PC-3 (cell line): Measurements from ENCODE around the gene SARNP. TPM values are rescaled to one million over a fixed set of nuclear protein-coding genes. Genes with fewer than 3 reads are reported as not detected.

Experiments used
- ATAC-seq: fragments of 200-7000 bp; cut with Tn5 transposase; 2 replicates; pipeline ENCODE4 v1.9.1; 2020; ENCODE audit warnings: mild to moderate bottlenecking, moderate library complexity
- BruUV-seq: library from RNA; stranded (reverse); fragments of 400-500 nt; replicated peaks from 2 replicates; lab custom pipeline; 2021; lab: Mats Ljungman, UMichigan
- CTCF ChIA-PET: fragments of 300-600 bp; sonication (Branson Sonifier 250); formaldehyde crosslinking; loops from one replicate; lab custom pipeline; 2022; ENCODE audit warnings: antibody characterized with exemption; lab: Charles Lee
- POLR2A ChIA-PET: fragments of 300-600 bp; sonication (Branson Sonifier 250); formaldehyde crosslinking; loops from one replicate; lab custom pipeline; 2022; ENCODE audit warnings: antibody characterized with exemption; ENCODE audit not compliant: unreplicated experiment; lab: Charles Lee
- DNase-seq: peaks from one replicate; pipeline ENCODE4 v3.0.0-alpha.2; 2015
- H2AFZ ChIP-seq: fragments of 300-600 bp; sonication (generic); 2 replicates; pipeline ENCODE4 v1.6.0; 2016; ENCODE audit warnings: antibody characterized with exemption, low read length
- H3F3A ChIP-seq: fragments of 300-600 bp; sonication (generic); one replicate; pipeline ENCODE4 v1.6.0; 2017; ENCODE audit warnings: antibody characterized with exemption, low read length, control low read depth, mild to moderate bottlenecking; ENCODE audit not compliant: unreplicated experiment
- H3K27ac ChIP-seq: fragments of 300-600 bp; sonication (generic); 2 replicates; pipeline ENCODE4 v1.5.1; 2016; ENCODE audit warnings: mild to moderate bottlenecking, low read length
- H3K27me3 ChIP-seq: fragments of 300-600 bp; sonication (generic); 2 replicates; pipeline ENCODE4 v1.6.1; 2016; ENCODE audit warnings: low read length, mixed read lengths
- H3K36me3 ChIP-seq: fragments of 300-600 bp; sonication (generic); 2 replicates; pipeline ENCODE4 v1.6.1; 2016; ENCODE audit warnings: low read depth, mixed run types, low read length, mixed read lengths
- H3K4me1 ChIP-seq: fragments of 300-600 bp; sonication (generic); 2 replicates; pipeline ENCODE4 v1.5.1; 2016; ENCODE audit warnings: low read length; ENCODE audit not compliant: insufficient read depth
- H3K4me2 ChIP-seq: fragments of 300-600 bp; sonication (generic); 2 replicates; pipeline ENCODE4 v1.6.0; 2016; ENCODE audit warnings: low read length
- H3K4me3 ChIP-seq: fragments of 300-600 bp; sonication (generic); 2 replicates; pipeline ENCODE4 v1.5.1; 2016; ENCODE audit warnings: mild to moderate bottlenecking, low read length, mixed read lengths
- H3K79me2 ChIP-seq: fragments of 300-600 bp; sonication (generic); 2 replicates; pipeline ENCODE4 v1.6.1; 2017; ENCODE audit warnings: low read length, mixed read lengths
- H3K9ac ChIP-seq: fragments of 300-600 bp; sonication (generic); 2 replicates; pipeline ENCODE4 v1.6.0; 2016; ENCODE audit warnings: mild to moderate bottlenecking, low read length
- H3K9me2 ChIP-seq: fragments of 300-600 bp; sonication (generic); replicated peaks from 2 replicates; pipeline ENCODE4 v1.6.1; 2016; ENCODE audit warnings: mixed run types, low read length, mixed read lengths
- H3K9me3 ChIP-seq: fragments of 300-600 bp; sonication (generic); 2 replicates; pipeline ENCODE4 v1.6.1; 2016; ENCODE audit warnings: low read length, mixed read lengths
- H4K20me1 ChIP-seq: fragments of 300-600 bp; sonication (generic); 2 replicates; pipeline ENCODE4 v1.6.1; 2016; ENCODE audit warnings: low read length, mixed read lengths
- CTCF ChIP-seq: fragments of 300-600 bp; sonication (generic); conservative IDR thresholded peaks from 2 replicates; pipeline ENCODE4 v1.5.1; 2017; ENCODE audit warnings: antibody characterized with exemption, low read depth, mild to moderate bottlenecking, low read length
- EZH2 ChIP-seq: fragments of 300-600 bp; sonication (generic); IDR thresholded peaks from one replicate; pipeline ENCODE4 v1.6.1; 2017; ENCODE audit warnings: antibody characterized with exemption, mild to moderate bottlenecking, low read length; ENCODE audit not compliant: unreplicated experiment
- EZH2phosphoT487 ChIP-seq: fragments of 300-600 bp; sonication (generic); IDR thresholded peaks from 2 replicates; pipeline ENCODE4 v1.6.1; 2018; ENCODE audit warnings: mild to moderate bottlenecking, antibody characterized with exemption, low read length, borderline replicate concordance
- intact Hi-C: fragments of 100-400 bp; cut with micrococcal nuclease; formaldehyde crosslinking; loops from 2 replicates; pipeline ENCODE4 v1.9.0; 2023
- total RNA-seq: library from RNA; depleted of rRNA; stranded (reverse); fragments of >200 nt; gene quantifications from 2 replicates; pipeline ENCODE4 v1.2.3, GENCODE V29; 2014

Gene SARNP
- total RNA-seq, 1 experiment from 2014 or later: 103 TPM

GRCh38 chr12:55736076-55736475 is 81.4 kb downstream of the SARNP start:
- H3K4me1 ChIP-seq: peaks cover 11% of the 10 kb centered on the region
- H3K79me2 ChIP-seq: no peaks in the 10 kb centered on the region
- intact Hi-C loops: no loop called here
- no peaks in the 10 kb centered on the region for H4K20me1 ChIP-seq
- H2AFZ ChIP-seq: no peak overlapping the region
- no peak overlapping the region for H3K9ac ChIP-seq
- no peak overlapping the region for H3K4me2 ChIP-seq
- H3K27ac ChIP-seq: no peak overlapping the region
- no peaks in the 10 kb centered on the region for H3K9me2 ChIP-seq
- ChIA-PET CTCF (no interaction called here), POLR2A (no interaction called here)
- DNase-seq (no peak), ATAC-seq (no peak)
- H3K27me3 ChIP-seq: no peaks in the 10 kb centered on the region
- TF ChIP-seq EZH2: no peak
- TF ChIP-seq EZH2phosphoT487: no peak
- no peak for TF ChIP-seq CTCF
- H3K36me3 ChIP-seq: no peaks in the 10 kb centered on the region; the same call in 1 of the 2 replicates
- H3K9me3 ChIP-seq: no peaks in the 10 kb centered on the region
- BruUV-seq: no TSS peak
- no peaks in the 10 kb centered on the region for H3F3A ChIP-seq
- H3K4me3 ChIP-seq: no peak overlapping the region

DNA sequence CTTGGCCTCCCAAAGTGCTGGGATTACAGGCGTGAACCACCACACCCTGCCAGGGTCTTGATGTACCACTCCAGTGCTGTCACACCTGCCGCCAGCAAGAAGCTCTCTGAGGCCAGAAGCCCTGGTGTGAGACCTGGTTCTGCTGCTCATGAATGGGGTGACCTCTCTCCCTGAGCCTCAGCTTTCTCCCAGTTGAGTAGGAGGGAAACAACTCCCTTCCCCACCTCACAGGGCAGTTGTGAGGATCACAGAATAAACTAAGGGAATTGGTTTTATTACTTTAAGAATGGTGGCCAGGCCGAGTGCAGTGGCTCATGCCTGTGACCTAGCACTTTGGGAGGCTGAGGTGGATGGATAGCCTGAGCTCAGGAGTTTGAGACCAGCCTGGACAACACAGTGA is 82.9 kb downstream of the SARNP start:
- Histone ChIP-seq H3K9me3 (no peaks in the 10 kb centered on the region), H3K4me1 (peaks cover 24% of the 10 kb centered on the region), H3K27me3 (no peaks in the 10 kb centered on the region), H3K4me3 (no peak overlapping the region), H3K36me3 (no peaks in the 10 kb centered on the region; the same call in 1 of the 2 replicates), H3K4me2 (no peak overlapping the region), H2AFZ (no peak overlapping the region), H3K9ac (no peak overlapping the region), H3K27ac (no peak overlapping the region), H4K20me1 (no peaks in the 10 kb centered on the region), H3K79me2 (peaks cover 12% of the 10 kb centered on the region), H3F3A (no peaks in the 10 kb centered on the region), H3K9me2 (no peaks in the 10 kb centered on the region)
- DNase-seq: no peak
- no peak for TF ChIP-seq EZH2
- TF ChIP-seq CTCF: no peak
- TF ChIP-seq EZH2phosphoT487: no peak
- no peak for ATAC-seq
- ChIA-PET CTCF (no interaction called here), POLR2A (no interaction called here)
- intact Hi-C loops: no loop called here
- BruUV-seq: no TSS peak

DNA sequence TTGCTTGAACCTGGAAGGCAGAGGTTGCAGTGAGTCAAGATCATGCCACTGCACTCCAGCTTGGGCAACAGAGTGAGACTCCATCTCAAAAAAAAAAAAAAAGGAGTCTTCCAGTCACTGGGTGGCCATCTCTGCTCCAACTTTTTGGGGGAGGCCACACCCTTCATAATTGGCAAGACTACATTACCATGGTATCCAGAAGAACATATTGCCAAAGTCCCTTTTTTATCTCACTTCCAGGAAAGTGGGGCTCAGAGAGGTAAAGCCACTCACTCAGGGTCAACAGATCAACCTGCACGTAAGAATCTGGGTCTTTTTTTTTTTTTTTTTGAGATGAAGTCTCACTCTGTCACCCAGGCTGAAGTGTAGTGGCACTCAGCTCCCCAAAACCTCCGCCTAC is 83.7 kb downstream of the SARNP start:
- Histone ChIP-seq H3K36me3 (no peaks in the 10 kb centered on the region; the same call in 1 of the 2 replicates), H3F3A (no peaks in the 10 kb centered on the region), H4K20me1 (no peaks in the 10 kb centered on the region), H3K27ac (no peak overlapping the region), H3K9me3 (no peaks in the 10 kb centered on the region), H2AFZ (no peak overlapping the region), H3K9me2 (no peaks in the 10 kb centered on the region), H3K9ac (no peak overlapping the region), H3K4me3 (no peak overlapping the region), H3K79me2 (peaks cover 12% of the 10 kb centered on the region), H3K4me2 (no peak overlapping the region), H3K27me3 (no peaks in the 10 kb centered on the region), H3K4me1 (peaks cover 24% of the 10 kb centered on the region)
- intact Hi-C loops: no loop called here
- DNase-seq: no peak
- BruUV-seq: no TSS peak
- no peak for ATAC-seq
- ChIA-PET POLR2A (no interaction called here), CTCF (no interaction called here)
- no peak for TF ChIP-seq CTCF
- TF ChIP-seq EZH2: no peak
- TF ChIP-seq EZH2phosphoT487: no peak
